GM18861 (cell line): ENCODE data around the gene ZFPM1.
"Not testable (repeated sequence)": the region's sequence is repeated elsewhere in the genome, so short reads cannot be mapped to it uniquely, and the experiment has no call there.

Experiments used
- ATAC-seq: cut with Tn5 transposase; IDR thresholded peaks from one replicate; pipeline ENCODE4 v1.9.1; 2021; ENCODE audit not compliant: unreplicated experiment

The ZFPM1 gene

DNA sequence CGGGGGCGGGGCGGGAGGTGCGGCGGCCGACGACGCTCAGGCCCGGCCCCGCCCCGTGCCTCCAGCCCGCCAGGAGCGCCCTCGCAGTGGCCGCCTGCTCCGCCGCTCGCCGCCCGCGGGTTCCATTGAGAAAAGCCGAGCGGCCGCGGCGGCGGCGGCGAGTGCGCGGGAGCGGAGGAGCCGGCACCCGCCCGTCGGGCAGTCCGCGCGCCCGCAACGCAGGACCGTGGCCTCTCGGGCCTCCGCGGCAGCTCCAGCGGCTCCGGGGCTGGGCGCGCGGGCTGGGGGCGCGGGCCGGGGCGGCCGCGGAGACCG is at the start of gene ZFPM1:
TSS of gene ZFPM1 (plus strand) at position 64 of the 315 bp plus-strand sequence. CDS start 359 bp downstream, outside the sequence.
- ATAC-seq: peak; percentile 24

- no peak for ATAC-seq
These were observed 49.1 kb upstream of the ZFPM1 start for GRCh38 chr16:88403794-88404581.

DNA sequence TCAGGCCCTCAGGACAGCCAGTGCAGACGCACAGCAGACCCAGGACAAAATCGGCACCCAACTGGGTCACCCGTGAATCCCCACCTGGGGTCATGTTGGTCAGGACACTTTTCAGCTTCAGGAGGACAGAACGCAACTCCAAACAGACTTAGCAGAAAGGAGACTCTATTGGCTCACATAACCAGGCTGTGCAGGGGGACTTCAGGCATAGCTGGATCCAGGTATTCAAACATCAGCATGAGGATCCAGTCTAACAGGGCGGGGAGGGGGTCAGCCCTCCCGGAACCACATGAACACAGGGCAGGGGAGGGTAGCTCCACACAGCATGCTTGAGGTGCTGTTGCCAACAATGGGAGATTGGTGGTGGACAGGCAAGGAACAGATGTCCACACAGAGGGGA is 48.3 kb upstream of the ZFPM1 start:
- no peak for ATAC-seq

- ATAC-seq: no peak
These were observed 47.6 kb upstream of the ZFPM1 start for GRCh38 chr16:88405216-88406060.

- no peak for ATAC-seq
These were observed 46.7 kb upstream of the ZFPM1 start for GRCh38 chr16:88406096-88407041.

DNA sequence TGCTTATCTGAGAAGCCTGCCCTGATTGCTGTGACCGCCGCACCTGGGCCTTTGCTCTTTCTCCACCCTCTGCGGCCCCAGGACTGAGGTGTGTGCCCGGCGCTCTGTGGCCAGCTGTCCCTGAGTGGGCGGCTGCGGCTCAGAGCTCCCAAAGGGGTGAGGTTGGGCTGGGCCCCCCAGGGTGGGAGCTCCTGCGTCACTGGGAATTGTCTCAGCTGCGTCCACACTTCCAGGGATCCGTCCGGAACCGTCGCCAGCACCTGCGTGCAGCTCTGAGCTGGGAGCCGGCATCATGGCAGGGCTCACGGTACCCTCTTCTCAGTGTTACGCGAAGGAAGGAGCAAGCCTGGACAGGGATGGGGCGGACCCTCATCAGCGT is 46.0 kb upstream of the ZFPM1 start:
- no peak for ATAC-seq

GRCh38 chr16:88407807-88408206 is 45.3 kb upstream of the ZFPM1 start:
- ATAC-seq: no peak

- no peak for ATAC-seq
These were observed 44.4 kb upstream of the ZFPM1 start for GRCh38 chr16:88408561-88409142.

- no peak for ATAC-seq
These were observed 43.6 kb upstream of the ZFPM1 start for GRCh38 chr16:88409296-88410065.

- ATAC-seq: not testable (repeated sequence)
These were observed 42.6 kb upstream of the ZFPM1 start for GRCh38 chr16:88410297-88410968.

DNA sequence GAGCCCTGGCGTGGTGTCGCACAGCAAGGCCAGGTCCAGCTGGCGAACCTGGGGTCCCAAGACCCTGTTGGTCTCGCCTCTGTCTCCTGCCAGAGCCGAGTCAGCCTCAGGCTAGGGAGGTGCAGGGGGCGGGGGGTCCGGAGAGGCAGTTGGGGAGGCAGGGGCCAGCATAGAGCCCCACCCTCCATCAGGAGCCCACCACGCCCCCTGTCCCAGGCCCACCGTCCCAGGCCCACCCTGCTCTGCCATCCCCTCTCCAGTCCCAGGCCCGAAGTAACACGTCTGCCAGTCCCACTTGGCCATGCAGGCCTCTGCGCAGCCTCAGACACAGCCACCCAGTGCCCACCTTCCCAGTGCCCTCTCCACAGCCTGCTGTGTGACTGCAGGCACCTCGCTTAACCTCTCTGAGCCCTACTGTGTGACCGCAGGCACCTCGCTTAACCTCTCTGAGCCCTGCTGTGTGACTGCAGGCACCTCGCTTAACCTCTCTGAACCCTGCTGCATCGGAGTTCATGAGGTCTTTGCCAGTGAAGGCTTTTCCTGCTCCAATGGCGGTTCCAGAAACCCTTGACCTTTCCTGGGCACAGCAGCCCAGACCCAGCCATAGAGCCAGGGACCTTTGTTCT is 41.0 kb upstream of the ZFPM1 start:
- ATAC-seq: no peak

GRCh38 chr16:88412766-88413165 is 40.3 kb upstream of the ZFPM1 start:
- ATAC-seq: no peak

- no peak for ATAC-seq
These were observed 39.8 kb upstream of the ZFPM1 start for GRCh38 chr16:88413231-88413630.

DNA sequence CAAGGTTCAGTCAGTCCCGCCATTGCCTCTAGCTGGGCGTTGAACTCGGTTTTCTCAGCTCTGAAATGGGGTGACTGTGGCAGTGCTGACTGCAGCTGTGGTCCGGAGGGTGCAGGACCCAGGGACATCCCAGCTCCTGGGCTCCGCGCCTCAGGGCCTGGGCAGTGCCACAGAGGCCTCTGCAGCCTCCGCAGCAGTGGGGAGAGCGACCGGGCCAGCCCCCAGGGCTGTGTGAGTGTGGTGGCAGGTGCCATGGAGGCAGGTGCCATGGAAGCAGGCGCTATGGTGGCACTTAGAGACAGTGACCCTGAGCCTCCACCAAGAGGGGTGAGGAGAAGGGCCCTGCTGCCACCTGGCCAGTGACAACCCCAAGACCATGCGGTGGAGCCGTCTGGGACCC is 39.4 kb upstream of the ZFPM1 start:
- ATAC-seq: no peak

DNA sequence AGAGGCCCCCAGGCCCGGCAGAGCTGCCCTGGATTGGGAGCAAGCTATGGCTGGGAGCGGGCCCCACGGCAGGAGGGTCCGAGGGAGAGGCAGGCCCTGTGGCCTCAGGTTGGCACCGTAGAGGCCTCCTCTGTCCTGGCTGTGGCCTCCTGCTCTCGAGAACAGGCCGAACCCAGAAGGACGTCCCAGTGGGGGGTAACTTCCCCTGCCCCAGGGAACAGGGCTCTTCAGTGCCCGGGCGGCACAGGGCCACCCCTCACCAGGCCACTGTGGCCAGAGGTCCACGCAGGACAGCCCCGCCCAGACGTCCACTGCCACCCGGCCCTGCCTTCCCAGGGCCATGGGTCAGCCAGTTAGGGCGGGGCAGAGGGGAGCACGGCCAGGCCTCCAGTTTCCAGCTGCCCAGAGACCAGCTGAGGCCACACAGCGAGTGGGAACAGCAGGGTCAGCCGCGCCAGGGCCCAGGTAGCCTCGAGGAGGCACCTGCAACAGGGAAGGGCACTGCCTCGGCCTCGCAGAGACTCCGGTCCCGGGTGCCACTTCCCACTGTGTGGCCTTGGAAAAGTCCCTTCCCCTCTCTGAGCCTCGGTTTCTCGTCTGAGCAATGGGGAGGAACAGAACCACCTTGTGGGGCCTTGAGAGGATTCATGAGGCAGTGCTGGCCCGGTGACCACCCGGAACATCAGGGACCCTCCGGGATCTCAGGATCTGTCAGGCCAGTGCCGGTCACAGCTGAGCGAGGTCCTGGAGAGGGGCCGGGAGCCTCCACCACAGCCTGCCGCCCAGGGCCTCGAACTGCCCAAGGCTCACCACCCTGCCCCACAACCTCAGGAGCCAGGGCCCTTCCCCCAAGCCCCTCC is 38.3 kb upstream of the ZFPM1 start:
- ATAC-seq: no peak

DNA sequence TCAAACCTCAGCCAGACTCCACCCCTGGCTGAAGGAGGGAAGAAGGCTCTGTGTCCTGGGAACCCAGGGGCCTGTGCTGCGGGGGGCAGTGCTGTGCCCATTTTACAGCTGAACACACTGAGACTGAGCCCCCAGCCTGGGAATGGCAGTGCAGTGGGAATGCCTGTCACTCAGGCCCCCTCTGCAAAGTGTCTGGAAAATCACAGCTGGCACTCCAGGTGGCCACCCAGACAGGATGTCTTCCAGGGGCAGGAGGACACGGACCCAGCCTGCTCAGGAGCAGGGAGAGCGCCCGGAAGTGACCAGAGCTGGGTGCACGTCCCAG is 37.7 kb upstream of the ZFPM1 start:
- no peak for ATAC-seq

DNA sequence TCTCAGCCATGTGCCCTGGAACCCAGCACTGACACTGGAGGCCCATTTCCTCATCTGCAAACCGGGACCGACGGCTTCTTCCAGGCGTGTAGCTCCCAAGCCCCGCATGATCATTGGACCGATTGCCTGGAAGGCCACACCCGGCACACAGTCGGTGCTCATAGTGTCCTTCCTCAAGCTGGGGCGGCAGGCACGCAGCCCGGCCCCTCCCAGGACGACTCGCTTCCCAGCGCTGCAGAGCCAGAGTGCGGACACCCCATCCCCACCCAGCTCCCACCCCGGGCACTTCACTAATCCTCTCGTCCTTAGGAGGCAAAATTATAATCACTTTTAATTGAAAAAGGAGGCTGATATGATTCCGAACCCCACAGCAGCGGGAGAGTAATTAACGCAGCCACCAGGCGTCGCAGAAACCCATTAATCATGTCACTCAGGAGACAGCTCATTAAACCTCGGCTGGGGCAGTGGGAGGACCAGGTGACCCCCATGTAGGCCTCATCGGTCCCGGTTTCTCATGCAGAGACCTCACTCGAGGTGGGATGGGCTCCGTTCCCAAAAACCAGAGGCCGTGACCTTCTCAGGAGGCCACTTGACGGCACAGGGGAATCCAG is 37.3 kb upstream of the ZFPM1 start:
- ATAC-seq: no peak

GRCh38 chr16:88416686-88417085 is 36.4 kb upstream of the ZFPM1 start:
- no peak for ATAC-seq
